GM18502 (cell line): ENCODE measurements around the gene RDM1.
"Not testable (repeated sequence)": the region's sequence is repeated elsewhere in the genome, so short reads cannot be mapped to it uniquely, and the experiment has no call there.

Experiments
- ATAC-seq: cut with Tn5 transposase; IDR thresholded peaks from one replicate; pipeline ENCODE4 v1.9.1; 2021; ENCODE audit warnings: mild to moderate bottlenecking; ENCODE audit not compliant: unreplicated experiment, poor library complexity

Gene RDM1

GRCh38 chr17:35900708-35901480 lies 29.7 kb downstream of the RDM1 start:
- no peak for ATAC-seq

- no peak for ATAC-seq
Observed at GRCh38 chr17:35900280-35900679, 30.3 kb downstream of the RDM1 start.

- ATAC-seq = no peak
Observed at GRCh38 chr17:35898283-35899070, 32.1 kb downstream of the RDM1 start.

GRCh38 chr17:35897772-35898171 lies 32.8 kb downstream of the RDM1 start:
- not testable (repeated sequence) for ATAC-seq

GRCh38 chr17:35895636-35896587 lies 34.7 kb downstream of the RDM1 start:
- ATAC-seq = peak; percentile 57

GRCh38 chr17:35894206-35894605 lies 36.4 kb downstream of the RDM1 start:
- ATAC-seq = no peak

- no peak for ATAC-seq
Observed at GRCh38 chr17:35893751-35894150, 36.8 kb downstream of the RDM1 start.

DNA sequence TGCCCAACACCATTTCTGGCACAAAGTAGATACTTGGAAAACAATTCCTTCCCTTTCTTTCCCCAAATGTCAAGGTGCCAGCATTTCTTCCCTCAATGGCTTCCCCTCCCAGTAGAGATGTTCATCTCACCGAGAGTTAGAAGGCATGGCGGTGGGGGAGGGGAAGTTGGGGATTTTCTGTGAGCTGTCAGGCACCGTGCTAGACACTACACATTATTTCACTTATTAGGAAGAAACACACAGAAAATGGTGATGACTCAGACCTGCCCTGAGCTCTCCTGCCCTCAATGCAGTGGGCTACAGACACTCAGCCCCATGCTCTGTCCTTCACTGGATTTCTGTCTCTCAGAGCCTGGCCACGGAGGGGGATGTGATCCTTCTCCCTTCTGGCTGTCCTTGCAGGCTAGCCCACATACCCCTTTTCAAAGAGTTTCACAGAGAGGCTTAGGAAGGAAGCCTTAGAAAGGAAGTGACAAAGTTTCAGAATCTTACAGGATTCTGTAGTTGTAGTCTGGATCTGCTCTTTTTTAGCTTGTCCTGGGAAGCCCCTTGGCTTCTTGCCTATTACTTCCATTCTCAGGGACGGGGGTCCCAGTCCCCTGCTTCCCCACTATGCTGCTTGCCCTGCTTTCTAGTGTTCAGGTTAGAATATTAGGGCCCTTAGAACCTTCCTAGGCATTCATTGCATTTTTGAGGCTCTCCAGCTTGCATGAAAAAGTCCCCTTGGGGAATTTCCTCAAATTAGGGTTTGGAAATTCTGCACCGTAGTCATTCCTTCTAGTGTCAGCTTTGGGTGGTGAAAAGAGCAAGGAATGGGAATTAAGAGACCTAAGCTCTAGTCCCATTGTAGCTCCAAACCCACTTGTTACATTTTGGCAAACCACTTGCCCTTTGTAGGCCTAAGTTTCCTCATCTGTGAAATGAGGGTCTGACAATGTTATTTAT lies 38.2 kb downstream of the RDM1 start:
- ATAC-seq = no peak

GRCh38 chr17:35891269-35891668 lies 39.3 kb downstream of the RDM1 start:
- no peak for ATAC-seq

DNA sequence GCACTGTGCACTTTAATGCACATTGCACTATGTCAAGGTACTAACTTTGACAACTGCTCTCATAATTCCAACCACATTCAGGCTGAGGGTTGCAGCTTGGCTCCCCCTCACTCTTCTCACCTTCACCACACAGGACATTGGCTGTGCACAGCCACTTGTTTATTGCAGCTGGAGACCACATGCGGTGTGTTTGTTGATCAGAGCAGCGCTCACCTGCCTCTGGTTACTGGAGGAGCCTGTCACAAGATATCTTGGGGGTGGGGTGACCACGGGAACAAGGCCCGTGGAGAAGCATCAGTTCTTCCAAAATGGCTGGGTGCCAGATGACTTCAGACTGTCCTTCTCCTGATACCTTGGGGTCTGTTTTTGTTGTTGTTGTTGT lies 39.8 kb downstream of the RDM1 start:
- ATAC-seq = no peak

GRCh38 chr17:35889818-35890773 lies 40.5 kb downstream of the RDM1 start:
- no peak for ATAC-seq

DNA sequence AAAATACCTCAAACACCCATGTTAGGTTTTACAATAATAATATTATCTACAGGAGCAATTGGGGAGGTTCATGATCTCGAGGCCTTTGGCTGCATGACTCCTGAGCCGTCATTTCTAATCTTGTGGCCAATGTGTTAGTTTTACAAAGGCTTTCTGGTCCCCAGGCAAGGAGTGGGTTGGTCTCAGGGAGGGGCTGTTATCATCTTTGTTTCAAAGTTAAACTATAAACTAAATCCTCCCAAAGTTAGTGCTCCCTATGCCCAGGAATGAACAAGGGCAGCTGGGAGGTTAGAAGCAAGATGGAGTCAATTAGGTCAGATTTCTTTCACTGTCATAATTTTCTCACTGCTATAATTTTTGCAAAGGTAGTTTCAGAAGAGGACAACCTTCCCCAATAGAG lies 41.3 kb downstream of the RDM1 start:
- ATAC-seq = no peak

- ATAC-seq = peak; percentile 91
Observed at GRCh38 chr17:35879773-35880654, 50.6 kb downstream of the RDM1 start, which contains the start of gene CCL5. TSS of gene CCL5 (minus strand) at chr17:35880360.

DNA sequence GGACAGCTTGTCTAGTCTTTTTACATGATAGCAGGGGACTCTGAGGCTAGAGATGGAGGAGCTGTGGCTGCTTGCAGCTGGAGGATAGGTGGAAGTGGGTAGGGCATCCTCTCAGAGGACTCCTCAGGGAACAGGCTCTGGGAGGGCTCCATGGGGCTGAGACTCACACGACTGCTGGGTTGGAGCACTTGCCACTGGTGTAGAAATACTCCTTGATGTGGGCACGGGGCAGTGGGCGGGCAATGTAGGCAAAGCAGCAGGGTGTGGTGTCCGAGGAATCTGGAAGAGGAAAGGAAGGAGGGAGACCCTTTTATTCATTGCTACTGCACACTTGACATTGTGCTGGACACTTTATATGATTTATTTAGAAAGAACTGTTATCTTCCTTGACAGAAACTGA lies 52.2 kb downstream of the RDM1 start:
- no peak for ATAC-seq

- no peak for ATAC-seq
Observed at GRCh38 chr17:35877345-35878029, 53.1 kb downstream of the RDM1 start.

DNA sequence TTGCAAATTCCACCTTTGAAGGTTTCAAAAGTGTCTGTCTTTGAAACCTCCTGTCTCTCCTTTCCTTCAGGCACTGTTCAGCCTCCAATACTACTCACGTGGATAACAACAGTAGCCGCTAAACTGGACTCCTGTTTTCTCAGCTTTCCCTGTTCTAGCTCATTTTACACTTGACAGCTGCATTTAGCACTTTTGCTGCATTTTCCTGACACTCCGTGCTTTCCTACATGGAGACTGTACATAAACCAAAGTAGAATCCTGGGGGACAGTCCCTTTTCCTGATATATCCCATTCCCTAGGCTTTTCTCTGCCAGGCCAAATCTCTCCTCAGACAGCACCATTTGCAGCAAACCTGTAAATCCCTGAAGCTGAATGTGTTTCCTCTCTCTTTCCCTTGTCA lies 54.0 kb downstream of the RDM1 start:
- no peak for ATAC-seq

- no peak for ATAC-seq
Observed at GRCh38 chr17:35875800-35876139, 54.8 kb downstream of the RDM1 start.
